Gastroesophageal sphincter (tissue), 3 donors: Measurements from ENCODE around the gene RPL32.

Experiments used
- POLR2A ChIP-seq, 2 donors: fragments of 450-650 bp; IDR thresholded peaks; one replicate each; pipeline ENCODE4 v1.6.1; 2017; ENCODE audit warnings: antibody characterized with exemption in 2 of 2, mild to moderate bottlenecking in 2 of 2, moderate library complexity in 1 of 2
- TF ChIP-seq, protein P1 (sequence below), 4 experiments: fragments of 200-600 bp in 2 of 4; fragments of 450-650 bp in 2 of 4; sonication (generic) in 1 of 4; IDR thresholded peaks; one replicate each; pipeline ENCODE4 v1.5.1; 2017 to 2019; ENCODE audit warnings: antibody characterized with exemption in 4 of 4, mild to moderate bottlenecking in 2 of 4, moderate library complexity in 2 of 4

DNA sequence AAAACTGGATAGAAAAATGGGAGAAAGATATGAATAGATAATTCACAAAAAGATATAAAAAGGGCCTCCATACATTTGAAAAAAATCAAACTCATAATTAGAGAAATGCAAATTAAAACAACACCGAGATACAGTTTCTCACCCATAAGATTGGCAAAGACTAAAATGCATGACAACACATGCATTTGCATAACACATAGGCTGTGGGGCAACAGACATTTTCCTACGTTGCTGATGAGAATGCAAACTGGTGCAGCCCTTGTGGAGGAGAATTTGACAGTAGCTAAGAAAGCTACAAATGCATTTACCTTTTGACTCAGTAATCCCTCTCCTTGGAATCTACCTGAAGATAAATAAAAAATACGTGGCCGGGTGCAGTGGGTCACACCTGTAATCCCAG, 56.3 kb downstream of the RPL32 start:
- no peak for TF ChIP-seq POLR2A (IDR thresholded peaks at IDR 0.05)
- TF ChIP-seq, protein P1, sequence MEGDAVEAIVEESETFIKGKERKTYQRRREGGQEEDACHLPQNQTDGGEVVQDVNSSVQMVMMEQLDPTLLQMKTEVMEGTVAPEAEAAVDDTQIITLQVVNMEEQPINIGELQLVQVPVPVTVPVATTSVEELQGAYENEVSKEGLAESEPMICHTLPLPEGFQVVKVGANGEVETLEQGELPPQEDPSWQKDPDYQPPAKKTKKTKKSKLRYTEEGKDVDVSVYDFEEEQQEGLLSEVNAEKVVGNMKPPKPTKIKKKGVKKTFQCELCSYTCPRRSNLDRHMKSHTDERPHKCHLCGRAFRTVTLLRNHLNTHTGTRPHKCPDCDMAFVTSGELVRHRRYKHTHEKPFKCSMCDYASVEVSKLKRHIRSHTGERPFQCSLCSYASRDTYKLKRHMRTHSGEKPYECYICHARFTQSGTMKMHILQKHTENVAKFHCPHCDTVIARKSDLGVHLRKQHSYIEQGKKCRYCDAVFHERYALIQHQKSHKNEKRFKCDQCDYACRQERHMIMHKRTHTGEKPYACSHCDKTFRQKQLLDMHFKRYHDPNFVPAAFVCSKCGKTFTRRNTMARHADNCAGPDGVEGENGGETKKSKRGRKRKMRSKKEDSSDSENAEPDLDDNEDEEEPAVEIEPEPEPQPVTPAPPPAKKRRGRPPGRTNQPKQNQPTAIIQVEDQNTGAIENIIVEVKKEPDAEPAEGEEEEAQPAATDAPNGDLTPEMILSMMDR (IDR thresholded peaks at IDR 0.05): no peak
